ENCODE data around the gene JDP2.

DNA sequence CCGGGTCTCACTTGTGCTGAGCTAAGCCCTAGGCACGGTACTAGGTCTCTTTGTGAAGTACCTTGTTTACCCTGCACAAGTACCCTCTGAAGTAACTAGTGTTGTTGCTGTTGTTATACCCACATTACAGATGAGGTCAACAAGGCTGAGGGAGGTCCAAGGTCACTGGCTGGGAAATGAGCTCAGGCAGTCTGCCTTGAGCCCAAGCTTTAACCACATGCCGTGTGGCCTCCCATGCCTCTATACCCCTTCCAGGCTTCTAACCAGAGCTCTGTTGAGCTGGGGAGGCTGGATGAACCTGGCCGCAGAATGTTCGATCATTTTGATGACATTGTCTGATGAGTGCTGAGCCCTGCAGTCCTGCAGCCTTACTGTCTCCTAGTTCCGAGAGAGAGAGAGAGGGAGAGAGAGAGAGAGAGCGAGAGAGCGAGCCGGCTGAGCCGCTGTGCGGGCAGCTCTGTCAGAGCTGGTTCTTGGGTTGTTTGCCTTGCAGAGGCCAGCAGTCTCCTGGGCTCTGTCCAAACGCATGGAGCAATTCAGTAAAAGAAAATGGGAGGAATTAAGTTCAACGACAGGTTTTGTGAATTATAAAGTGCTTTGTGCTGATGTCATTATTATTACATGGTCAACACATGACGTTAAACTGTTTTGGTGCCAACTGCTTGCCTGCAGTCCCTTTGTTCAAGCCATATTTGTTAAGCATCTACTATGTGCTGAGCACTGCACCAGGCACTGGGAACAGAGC is 13.1 kb downstream of the JDP2 start:
- TF ChIP-seq CTCF (IDR thresholded peaks at IDR 0.05; ENCODE audit: insufficient read depth, low read length, poor library complexity, severe bottlenecking) (no peak), EZH2phosphoT487 (conservative IDR thresholded peaks at IDR 0.05; ENCODE audit: low read length) (no peak)

All from SU-DHL-6 (cell line).